HepG2 (cell line): ENCODE data around the gene KIAA0232. TPM values are rescaled to one million over a fixed set of nuclear protein-coding genes. Genes with fewer than 3 reads are reported as not detected.
A peak's percentile ranks its signal among the peaks of the same experiment; 100 is the strongest.

Experiments
- ARNTL ChIP-seq: sonication (generic); formaldehyde crosslinking; IDR thresholded peaks from 2 replicates; pipeline ENCODE4 v1.4.0; 2020; ENCODE audit warnings: mild to moderate bottlenecking, missing genetic modification reagents
- CCAR2 ChIP-seq: fragments of 200-400 bp; formaldehyde crosslinking; optimal IDR thresholded peaks from 2 replicates; pipeline ENCODE3; 2018; ENCODE audit warnings: low read depth, mild to moderate bottlenecking, low read length, moderate library complexity
- NFRKB ChIP-seq: fragments of 450-650 bp; IDR thresholded peaks from 2 replicates; pipeline ENCODE4 v1.6.1; 2017
- PLRG1 ChIP-seq: fragments of 450-650 bp; conservative IDR thresholded peaks from 2 replicates; pipeline ENCODE4 v1.6.1; 2016
- TARDBP ChIP-seq: sonication (generic); formaldehyde crosslinking; IDR thresholded peaks from 2 replicates; pipeline ENCODE4 v1.8.0; 2022; ENCODE audit warnings: mild to moderate bottlenecking, missing genetic modification reagents
- XRCC5 ChIP-seq: fragments of 200-400 bp; formaldehyde crosslinking; optimal IDR thresholded peaks from 2 replicates; pipeline ENCODE3; 2017; ENCODE audit warnings: mild to moderate bottlenecking, low read length
- ZBTB38 ChIP-seq: sonication (generic); formaldehyde crosslinking; IDR thresholded peaks from 2 replicates; pipeline ENCODE4 v1.5.1; 2020; ENCODE audit warnings: mild to moderate bottlenecking, missing genetic modification reagents
- ZNF230 ChIP-seq: sonication (generic); formaldehyde crosslinking; IDR thresholded peaks from 2 replicates; pipeline ENCODE4 v1.4.0; 2020; ENCODE audit warnings: mild to moderate bottlenecking, missing genetic modification reagents
- ZNF232 ChIP-seq: sonication (generic); formaldehyde crosslinking; IDR thresholded peaks from 2 replicates; pipeline ENCODE4 v1.4.0; 2020; ENCODE audit warnings: missing genetic modification reagents, borderline replicate concordance
- ZNF260 ChIP-seq: sonication (generic); formaldehyde crosslinking; IDR thresholded peaks from 2 replicates; pipeline ENCODE4 v1.4.0; 2020; ENCODE audit warnings: missing genetic modification reagents, low read depth, mild to moderate bottlenecking, borderline replicate concordance
- polyA plus RNA-seq, 8 experiments: library from polyadenylated mRNA; depleted of rRNA in 3 of 8; stranded (reverse) in 7 of 8; unstranded in 1 of 8; fragments of >200 nt; fragmentation: Illumina TruSeq in 4 of 8; extraction: Trizol in 4 of 8; gene quantifications; 2 replicates each; pipeline versions ENCODE4 v1.2.1 to v1.2.3, GENCODE V29; 2011 to 2016; ENCODE audit warnings: low read depth in 4 of 8, missing spikeins in 1 of 8, mixed read lengths in 1 of 8; ENCODE audit not compliant: insufficient read depth in 1 of 8
- total RNA-seq, 5 experiments: library from RNA; depleted of rRNA; stranded (reverse); fragments of >200 nt; fragmentation: Illumina TruSeq; extraction: Trizol; gene quantifications; 2 replicates each; pipeline ENCODE4 v1.2.3, GENCODE V29; 2016; ENCODE audit warnings: low read depth in 1 of 5
- TF ChIP-seq, protein P1 (sequence below): sonication (generic); formaldehyde crosslinking; IDR thresholded peaks from 2 replicates; pipeline ENCODE4 v1.4.0; 2020; ENCODE audit warnings: missing genetic modification reagents
- TF ChIP-seq, protein P2 (sequence below): sonication (generic); formaldehyde crosslinking; IDR thresholded peaks from 2 replicates; pipeline ENCODE4 v1.8.1; 2023; ENCODE audit warnings: mild to moderate bottlenecking, inconsistent platforms, moderate library complexity, missing genetic modification reagents, borderline replicate concordance
- TF ChIP-seq, protein P3 (sequence below): sonication (generic); formaldehyde crosslinking; IDR thresholded peaks from 2 replicates; pipeline ENCODE4 v1.4.0; 2020; ENCODE audit warnings: mild to moderate bottlenecking, missing genetic modification reagents, borderline replicate concordance
- TF ChIP-seq, protein P4 (sequence below): sonication (generic); formaldehyde crosslinking; IDR thresholded peaks from 2 replicates; pipeline ENCODE4 v1.5.0; 2020; ENCODE audit warnings: mild to moderate bottlenecking, missing genetic modification reagents, borderline replicate concordance
- TF ChIP-seq, protein P5 (sequence below): sonication (generic); formaldehyde crosslinking; IDR thresholded peaks from 2 replicates; pipeline ENCODE4 v1.8.0; 2022; ENCODE audit warnings: missing genetic modification reagents, low read depth, mild to moderate bottlenecking, borderline replicate concordance

The KIAA0232 gene
- total and polyA plus RNA-seq, 2 of the 13 experiments (the other 11 are each of a cell fraction or from before 2014, with no cell fraction given): 7.8 to 17.1 TPM

DNA sequence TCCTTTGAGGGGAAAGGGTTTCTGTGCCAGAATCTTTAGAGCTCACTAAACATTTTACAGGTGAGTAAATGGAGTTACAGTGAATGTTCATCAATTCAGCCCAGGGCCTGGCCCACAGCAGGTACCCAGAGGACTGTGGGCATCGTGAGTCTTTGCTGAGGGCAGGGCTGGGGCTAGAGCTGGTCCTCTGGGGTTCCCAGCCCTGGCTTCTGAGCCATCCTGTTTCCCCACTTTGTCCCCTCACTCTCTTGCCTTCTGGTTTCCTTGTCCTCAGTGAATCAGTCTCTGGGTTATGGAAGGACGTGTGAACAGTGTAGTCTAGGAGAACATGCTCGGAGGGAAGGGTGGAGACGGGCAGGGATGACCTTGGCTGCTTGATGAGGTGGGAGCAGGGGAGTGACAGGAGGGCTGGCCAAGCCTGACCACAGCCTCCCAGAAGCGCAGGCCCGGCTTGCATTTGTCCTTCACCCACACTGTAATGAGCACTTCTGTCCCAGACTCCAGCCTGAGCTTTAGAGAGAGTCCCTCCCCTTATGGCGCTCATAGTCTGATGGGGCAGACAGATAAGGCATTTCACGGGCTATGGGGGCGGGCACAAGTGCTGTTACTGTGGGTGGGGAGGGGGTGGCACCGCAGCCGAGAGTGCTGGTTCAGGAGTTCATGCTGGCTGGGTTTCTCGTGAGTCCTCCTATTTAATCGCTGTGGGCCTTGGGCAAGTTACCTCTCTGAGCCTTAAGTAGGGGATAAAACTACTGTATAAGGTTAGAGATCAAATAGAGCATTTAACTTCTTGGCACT, 144.4 kb downstream of the KIAA0232 start (continued):
- TF ChIP-seq, protein P1, sequence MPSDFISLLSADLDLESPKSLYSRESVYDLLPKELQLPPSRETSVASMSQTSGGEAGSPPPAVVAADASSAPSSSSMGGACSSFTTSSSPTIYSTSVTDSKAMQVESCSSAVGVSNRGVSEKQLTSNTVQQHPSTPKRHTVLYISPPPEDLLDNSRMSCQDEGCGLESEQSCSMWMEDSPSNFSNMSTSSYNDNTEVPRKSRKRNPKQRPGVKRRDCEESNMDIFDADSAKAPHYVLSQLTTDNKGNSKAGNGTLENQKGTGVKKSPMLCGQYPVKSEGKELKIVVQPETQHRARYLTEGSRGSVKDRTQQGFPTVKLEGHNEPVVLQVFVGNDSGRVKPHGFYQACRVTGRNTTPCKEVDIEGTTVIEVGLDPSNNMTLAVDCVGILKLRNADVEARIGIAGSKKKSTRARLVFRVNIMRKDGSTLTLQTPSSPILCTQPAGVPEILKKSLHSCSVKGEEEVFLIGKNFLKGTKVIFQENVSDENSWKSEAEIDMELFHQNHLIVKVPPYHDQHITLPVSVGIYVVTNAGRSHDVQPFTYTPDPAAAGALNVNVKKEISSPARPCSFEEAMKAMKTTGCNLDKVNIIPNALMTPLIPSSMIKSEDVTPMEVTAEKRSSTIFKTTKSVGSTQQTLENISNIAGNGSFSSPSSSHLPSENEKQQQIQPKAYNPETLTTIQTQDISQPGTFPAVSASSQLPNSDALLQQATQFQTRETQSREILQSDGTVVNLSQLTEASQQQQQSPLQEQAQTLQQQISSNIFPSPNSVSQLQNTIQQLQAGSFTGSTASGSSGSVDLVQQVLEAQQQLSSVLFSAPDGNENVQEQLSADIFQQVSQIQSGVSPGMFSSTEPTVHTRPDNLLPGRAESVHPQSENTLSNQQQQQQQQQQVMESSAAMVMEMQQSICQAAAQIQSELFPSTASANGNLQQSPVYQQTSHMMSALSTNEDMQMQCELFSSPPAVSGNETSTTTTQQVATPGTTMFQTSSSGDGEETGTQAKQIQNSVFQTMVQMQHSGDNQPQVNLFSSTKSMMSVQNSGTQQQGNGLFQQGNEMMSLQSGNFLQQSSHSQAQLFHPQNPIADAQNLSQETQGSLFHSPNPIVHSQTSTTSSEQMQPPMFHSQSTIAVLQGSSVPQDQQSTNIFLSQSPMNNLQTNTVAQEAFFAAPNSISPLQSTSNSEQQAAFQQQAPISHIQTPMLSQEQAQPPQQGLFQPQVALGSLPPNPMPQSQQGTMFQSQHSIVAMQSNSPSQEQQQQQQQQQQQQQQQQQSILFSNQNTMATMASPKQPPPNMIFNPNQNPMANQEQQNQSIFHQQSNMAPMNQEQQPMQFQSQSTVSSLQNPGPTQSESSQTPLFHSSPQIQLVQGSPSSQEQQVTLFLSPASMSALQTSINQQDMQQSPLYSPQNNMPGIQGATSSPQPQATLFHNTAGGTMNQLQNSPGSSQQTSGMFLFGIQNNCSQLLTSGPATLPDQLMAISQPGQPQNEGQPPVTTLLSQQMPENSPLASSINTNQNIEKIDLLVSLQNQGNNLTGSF (CRISPR knock-in tag): no peak
- TF ChIP-seq NFRKB (no peak), ZBTB38 (CRISPR knock-in tag) (no peak; the same call in 1 of the 2 replicates), ZNF260 (CRISPR knock-in tag) (no peak), ZNF230 (CRISPR knock-in tag) (no peak), CCAR2 (no peak), XRCC5 (no peak), ZNF232 (CRISPR knock-in tag) (no peak), ARNTL (CRISPR knock-in tag) (0 out of 2 replicates have a peak, but pooled peaks have one; percentile 47), PLRG1 (no peak), TARDBP (peak; percentile 73; the same call in 1 of the 2 replicates)
- TF ChIP-seq, protein P2, sequence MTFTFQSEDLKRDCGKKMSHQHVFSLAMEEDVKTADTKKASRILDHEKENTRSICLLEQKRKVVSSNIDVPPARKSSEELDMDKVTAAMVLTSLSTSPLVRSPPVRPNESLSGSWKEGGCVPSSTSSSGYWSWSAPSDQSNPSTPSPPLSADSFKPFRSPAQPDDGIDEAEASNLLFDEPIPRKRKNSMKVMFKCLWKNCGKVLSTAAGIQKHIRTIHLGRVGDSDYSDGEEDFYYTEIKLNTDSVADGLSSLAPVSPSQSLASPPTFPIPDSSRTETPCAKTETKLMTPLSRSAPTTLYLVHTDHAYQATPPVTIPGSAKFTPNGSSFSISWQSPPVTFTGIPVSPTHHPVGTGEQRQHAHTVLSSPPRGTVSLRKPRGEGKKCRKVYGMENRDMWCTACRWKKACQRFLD (CRISPR knock-in tag): no peak
- TF ChIP-seq, protein P3, sequence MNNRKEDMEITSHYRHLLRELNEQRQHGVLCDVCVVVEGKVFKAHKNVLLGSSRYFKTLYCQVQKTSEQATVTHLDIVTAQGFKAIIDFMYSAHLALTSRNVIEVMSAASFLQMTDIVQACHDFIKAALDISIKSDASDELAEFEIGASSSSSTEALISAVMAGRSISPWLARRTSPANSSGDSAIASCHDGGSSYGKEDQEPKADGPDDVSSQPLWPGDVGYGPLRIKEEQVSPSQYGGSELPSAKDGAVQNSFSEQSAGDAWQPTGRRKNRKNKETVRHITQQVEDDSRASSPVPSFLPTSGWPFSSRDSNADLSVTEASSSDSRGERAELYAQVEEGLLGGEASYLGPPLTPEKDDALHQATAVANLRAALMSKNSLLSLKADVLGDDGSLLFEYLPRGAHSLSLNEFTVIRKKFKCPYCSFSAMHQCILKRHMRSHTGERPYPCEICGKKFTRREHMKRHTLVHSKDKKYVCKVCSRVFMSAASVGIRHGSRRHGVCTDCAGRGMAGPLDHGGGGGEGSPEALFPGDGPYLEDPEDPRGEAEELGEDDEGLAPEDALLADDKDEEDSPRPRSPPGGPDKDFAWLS (CRISPR knock-in tag): no peak
- TF ChIP-seq, protein P4, sequence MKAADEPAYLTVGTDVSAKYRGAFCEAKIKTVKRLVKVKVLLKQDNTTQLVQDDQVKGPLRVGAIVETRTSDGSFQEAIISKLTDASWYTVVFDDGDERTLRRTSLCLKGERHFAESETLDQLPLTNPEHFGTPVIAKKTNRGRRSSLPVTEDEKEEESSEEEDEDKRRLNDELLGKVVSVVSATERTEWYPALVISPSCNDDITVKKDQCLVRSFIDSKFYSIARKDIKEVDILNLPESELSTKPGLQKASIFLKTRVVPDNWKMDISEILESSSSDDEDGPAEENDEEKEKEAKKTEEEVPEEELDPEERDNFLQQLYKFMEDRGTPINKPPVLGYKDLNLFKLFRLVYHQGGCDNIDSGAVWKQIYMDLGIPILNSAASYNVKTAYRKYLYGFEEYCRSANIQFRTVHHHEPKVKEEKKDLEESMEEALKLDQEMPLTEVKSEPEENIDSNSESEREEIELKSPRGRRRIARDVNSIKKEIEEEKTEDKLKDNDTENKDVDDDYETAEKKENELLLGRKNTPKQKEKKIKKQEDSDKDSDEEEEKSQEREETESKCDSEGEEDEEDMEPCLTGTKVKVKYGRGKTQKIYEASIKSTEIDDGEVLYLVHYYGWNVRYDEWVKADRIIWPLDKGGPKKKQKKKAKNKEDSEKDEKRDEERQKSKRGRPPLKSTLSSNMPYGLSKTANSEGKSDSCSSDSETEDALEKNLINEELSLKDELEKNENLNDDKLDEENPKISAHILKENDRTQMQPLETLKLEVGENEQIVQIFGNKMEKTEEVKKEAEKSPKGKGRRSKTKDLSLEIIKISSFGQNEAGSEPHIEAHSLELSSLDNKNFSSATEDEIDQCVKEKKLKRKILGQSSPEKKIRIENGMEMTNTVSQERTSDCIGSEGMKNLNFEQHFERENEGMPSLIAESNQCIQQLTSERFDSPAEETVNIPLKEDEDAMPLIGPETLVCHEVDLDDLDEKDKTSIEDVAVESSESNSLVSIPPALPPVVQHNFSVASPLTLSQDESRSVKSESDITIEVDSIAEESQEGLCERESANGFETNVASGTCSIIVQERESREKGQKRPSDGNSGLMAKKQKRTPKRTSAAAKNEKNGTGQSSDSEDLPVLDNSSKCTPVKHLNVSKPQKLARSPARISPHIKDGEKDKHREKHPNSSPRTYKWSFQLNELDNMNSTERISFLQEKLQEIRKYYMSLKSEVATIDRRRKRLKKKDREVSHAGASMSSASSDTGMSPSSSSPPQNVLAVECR (CRISPR knock-in tag): peak; percentile 63; the same call in 1 of the 2 replicates
- TF ChIP-seq, protein P5, sequence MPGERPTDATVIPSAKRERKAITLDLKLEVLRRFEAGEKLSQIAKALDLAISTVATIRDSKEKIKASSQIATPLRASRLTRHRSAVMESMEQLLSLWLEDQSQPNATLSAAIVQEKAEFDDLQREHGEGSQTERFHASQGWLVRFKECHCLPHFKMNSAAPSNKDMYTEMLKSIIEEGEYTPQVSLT (CRISPR knock-in tag): no peak
